GM19324 (cell line): ENCODE measurements around the gene TAOK3.
"Not testable (repeated sequence)": the region's sequence is repeated elsewhere in the genome, so short reads cannot be mapped to it uniquely, and the experiment has no call there.

Experiments used
- ATAC-seq: cut with Tn5 transposase; IDR thresholded peaks from one replicate; pipeline ENCODE4 v1.9.1; 2021; ENCODE audit warnings: mild to moderate bottlenecking, moderate library complexity; ENCODE audit not compliant: unreplicated experiment, low FRiP score

TAOK3 gene

GRCh38 chr12:118344829-118345228 is 27.9 kb downstream of the TAOK3 start:
- no peak for ATAC-seq

- no peak for ATAC-seq
Measured at GRCh38 chr12:118342090-118342489, 30.6 kb downstream of the TAOK3 start.

- ATAC-seq, result no peak
Measured at GRCh38 chr12:118337194-118337838, 35.4 kb downstream of the TAOK3 start.

GRCh38 chr12:118336123-118336522 is 36.6 kb downstream of the TAOK3 start:
- no peak for ATAC-seq

GRCh38 chr12:118334939-118335567 is 37.7 kb downstream of the TAOK3 start:
- no peak for ATAC-seq

GRCh38 chr12:118334241-118334640 is 38.5 kb downstream of the TAOK3 start:
- no peak for ATAC-seq

- no peak for ATAC-seq
Measured at GRCh38 chr12:118332511-118332910, 40.2 kb downstream of the TAOK3 start.

- no peak for ATAC-seq
Measured at GRCh38 chr12:118330421-118331018, 42.2 kb downstream of the TAOK3 start.

GRCh38 chr12:118328486-118329330 is 44.0 kb downstream of the TAOK3 start:
- no peak for ATAC-seq

- ATAC-seq, result no peak
Measured at GRCh38 chr12:118327391-118327790, 45.3 kb downstream of the TAOK3 start.

- no peak for ATAC-seq
Measured at GRCh38 chr12:118326991-118327390, 45.7 kb downstream of the TAOK3 start.

- ATAC-seq, result no peak
Measured at GRCh38 chr12:118325081-118325480, 47.6 kb downstream of the TAOK3 start.

GRCh38 chr12:118319627-118320026 is 53.1 kb downstream of the TAOK3 start:
- no peak for ATAC-seq

- no peak for ATAC-seq
Measured at GRCh38 chr12:118318744-118319143, 54.0 kb downstream of the TAOK3 start.

- no peak for ATAC-seq
Measured at GRCh38 chr12:118317729-118318128, 55.0 kb downstream of the TAOK3 start.

- ATAC-seq, result no peak
Measured at GRCh38 chr12:118315821-118316220, 56.9 kb downstream of the TAOK3 start.

GRCh38 chr12:118312578-118312977 is 60.1 kb downstream of the TAOK3 start:
- peak; percentile 46 for ATAC-seq

- ATAC-seq, result no peak
Measured at GRCh38 chr12:118311666-118312065, 61.0 kb downstream of the TAOK3 start.

- no peak for ATAC-seq
Measured at GRCh38 chr12:118310320-118310719, 62.4 kb downstream of the TAOK3 start.

- ATAC-seq, result not testable (repeated sequence)
Measured at GRCh38 chr12:118308006-118308405, 64.7 kb downstream of the TAOK3 start.
